Endometrial microvascular endothelial cells (primary cell): ENCODE data around the gene PATZ1. TPM values are rescaled to one million over a fixed set of nuclear protein-coding genes. Genes with fewer than 3 reads are reported as not detected.

ENCODE experiments used
- in situ Hi-C: cut with HindIII; loops from 2 replicates; pipeline ENCODE4 v1.10.0; 2017; ENCODE audit warnings: low sequenced_read_pairs, low pct_unique_long_range_greater_than_20kb; ENCODE audit errors: inconsistent ontology term
- total RNA-seq: library from RNA; depleted of rRNA; stranded (reverse); fragments of >200 nt; gene quantifications from one replicate; pipeline ENCODE4 v1.2.3, GENCODE V29; 2015; ENCODE audit errors: inconsistent ontology term

PATZ1 gene
- total RNA-seq, 1 donor from 2014 or later: 21.3 TPM

DNA sequence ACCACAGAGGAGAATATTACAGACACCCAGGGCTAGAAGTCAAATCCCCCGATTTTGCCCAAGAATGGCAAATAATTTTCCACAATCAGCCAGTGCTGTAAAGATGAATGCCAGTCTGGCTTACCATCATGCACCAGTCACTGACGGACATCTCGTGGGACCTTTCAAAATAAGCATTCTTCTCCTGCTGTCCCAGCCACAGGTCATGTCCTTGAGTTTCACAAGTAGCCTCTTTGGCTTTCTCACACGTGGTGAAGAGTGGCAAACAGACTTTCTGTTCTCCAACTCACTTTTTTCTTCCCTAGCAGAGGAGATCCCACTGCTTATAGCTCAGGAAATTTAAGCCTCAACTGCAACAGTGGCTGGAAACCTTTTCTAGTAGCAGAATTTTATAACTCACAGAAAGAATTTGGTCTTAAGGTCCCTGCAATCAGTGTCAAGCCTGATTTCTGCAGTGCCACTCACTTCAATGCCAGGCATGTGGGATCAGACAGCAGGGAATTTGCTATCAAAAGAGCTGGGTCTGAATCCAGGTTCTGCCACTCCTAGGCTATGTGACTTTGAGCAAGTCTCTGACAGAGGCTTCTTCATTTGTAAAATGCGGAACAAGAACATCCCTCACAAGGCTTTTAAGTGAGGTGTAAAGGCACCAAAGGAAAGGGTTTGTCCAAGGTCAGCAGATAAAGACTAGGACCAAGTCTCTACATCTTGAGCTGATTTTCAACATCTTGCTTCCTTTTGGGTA, 57.5 kb downstream of the PATZ1 start:
- in situ Hi-C loops: no loop called here

DNA sequence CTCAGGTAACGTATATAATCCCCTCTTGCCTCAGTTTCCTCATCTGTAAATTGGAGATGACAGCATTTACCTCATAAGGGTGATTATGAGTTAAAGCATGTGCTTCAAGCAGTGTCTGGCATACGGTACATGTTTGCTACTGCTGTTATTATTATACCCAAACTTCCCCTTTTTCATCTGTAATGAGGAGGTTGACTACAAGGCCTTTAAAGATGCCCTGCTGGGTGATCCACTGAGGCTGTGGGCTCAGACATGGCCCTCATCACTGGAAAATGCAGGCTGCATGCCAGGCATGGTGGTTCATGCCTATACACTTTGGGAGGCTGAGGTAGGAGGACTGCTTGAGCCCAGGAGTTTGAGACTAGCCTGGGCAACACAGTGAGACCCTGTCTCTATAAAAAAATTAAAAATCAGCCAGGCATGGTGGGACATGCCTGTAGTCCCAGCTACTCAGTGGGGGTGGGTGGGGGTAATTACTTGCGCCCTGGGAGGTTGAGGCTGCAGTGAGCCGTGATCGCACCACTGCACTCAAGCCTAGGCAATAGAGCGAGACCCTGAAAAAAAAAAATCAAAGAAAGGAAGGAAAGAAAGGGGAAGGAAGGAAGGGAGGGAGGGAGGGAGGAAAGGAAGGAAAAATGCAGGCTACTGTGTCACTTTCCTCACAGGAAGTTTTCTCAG, 58.2 kb downstream of the PATZ1 start:
- in situ Hi-C loops: no loop called here

DNA sequence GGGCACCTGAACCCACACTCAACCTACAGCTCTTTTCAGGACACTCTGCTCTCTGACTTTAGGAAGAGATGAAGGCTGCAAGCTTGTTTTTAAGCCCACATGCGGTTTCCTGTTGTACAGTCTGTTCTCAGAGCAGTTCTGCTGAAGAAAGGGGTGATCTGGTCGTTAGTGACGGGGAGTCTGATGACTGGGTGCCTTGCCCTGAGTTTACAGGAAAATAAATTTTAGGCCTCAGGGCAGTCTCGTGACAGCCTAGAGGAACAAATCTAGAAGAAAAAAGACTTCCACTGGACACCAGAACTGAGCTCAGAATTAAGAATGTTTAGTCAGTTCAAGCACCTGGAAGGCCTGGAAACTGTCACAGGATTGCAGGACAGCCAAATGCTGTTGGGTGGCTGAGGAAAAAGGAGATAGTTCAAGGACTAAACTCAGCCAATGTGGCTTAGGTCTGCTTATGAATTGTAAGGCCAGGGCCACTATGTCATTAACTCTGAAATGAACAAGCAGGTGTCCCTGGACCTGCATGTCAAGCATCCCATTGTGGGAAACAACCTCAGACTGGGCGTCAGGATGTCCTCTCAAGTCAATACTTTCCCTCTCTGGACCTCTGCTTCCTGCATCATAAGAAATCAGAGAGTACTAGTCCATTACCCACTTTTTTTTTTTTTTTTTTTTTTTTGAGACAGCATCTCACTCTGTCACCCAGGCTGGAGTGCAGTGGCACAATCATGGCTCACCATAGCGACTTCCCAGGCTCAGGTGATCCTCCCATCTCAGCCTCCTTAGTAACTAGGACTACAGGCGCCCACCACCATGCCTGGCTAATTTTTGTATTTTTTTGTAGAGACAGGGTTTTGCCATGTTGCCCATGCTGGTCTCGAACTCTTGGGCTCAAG, 59.5 kb downstream of the PATZ1 start:
- in situ Hi-C loops: no loop called here

DNA sequence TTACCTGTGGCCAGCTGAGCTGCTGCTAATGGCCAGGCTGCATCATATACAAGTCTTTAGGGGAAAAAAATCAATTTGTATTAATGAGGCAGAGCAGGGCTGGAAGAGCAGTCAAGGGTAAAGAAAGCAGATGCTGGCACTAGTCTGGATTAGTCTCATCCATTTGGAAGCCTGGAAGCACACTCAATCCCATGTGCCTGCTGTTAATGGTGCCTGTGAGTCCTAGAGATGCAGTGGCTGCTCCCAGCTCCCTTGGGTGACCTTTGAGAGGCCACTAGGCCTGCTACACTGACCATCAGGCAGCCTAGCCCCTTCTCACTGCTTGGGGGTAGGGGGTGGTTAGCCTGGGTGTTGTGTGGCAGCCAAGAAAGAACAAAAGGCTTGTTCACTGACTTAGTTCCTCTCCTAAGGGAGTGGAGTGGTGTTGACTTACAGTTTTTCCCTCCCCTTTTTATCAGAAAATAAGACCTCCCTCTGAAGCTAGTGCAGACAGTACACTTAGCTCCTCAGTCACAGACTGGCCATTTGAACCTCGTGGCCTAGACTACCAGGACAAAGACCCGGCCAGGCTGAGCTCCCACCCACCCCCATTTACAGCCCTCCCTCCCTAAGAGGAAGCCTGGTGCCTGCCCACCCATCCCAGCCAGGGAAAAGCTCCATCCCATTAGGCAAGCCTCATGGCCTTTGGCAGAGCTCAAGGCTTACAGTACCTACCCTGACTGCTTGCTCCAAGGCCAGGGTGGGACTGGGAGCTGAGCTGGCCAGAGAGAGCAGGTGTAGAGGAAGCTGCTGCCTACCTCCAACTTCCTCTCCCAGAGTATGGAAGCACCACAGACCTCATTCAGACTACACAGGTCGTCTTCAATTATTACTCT, 61.6 kb downstream of the PATZ1 start:
- in situ Hi-C loops: no loop called here

DNA sequence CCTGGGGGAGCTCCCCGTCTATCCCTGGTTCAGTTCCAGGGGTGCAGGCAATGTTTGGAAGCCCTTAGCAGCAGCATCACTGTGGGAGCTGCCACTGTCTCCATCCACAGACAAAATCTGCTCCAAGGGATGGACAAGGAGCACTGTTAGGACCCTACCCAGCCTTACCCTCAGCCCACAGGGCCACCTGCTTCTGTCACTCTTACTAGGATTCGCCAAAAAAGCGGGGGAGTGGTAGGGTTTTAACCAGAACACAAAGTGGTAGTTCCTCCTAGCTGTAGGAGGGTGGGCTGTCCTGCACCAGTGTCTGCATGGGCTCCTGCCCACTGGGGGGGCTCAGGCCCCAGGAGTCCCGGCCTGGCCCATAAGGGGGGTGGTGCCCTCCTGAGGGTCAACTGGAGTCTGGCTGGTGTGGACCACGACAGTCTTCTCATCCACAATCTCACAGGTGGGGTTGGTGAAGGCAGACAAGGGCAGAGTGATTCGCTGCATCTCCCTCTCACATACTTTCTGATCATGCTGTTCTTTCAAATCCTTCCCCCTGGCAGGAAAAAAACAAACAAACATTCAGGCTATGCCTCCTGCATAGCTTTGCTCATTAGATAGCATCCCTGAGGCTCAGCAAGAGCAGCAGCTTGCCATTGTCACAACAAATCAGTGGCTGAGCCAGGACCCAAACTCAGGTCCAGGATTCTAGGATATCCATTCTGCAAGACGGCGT, 63.2 kb downstream of the PATZ1 start:
- in situ Hi-C loops: no loop called here

DNA sequence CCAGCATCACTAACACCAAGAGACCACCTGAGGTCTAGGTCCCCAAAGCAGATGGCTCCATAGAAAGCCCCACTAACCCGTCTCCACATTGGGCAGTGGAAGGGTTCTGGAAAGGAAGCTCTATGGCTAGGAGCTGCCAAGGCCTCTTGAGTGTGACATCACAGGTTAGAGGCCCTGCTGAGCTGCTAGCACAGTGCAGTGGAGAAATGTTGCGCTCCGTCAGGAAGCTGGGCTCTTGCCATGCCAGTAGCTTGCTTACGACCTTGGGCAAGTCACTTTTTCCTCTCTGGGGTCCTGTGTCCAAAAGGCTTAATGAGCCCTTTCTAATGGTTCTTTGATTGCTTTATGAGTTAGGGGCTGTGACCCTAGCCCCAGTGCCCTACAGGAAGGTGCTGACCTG, 64.4 kb downstream of the PATZ1 start:
- in situ Hi-C loops: no loop called here

DNA sequence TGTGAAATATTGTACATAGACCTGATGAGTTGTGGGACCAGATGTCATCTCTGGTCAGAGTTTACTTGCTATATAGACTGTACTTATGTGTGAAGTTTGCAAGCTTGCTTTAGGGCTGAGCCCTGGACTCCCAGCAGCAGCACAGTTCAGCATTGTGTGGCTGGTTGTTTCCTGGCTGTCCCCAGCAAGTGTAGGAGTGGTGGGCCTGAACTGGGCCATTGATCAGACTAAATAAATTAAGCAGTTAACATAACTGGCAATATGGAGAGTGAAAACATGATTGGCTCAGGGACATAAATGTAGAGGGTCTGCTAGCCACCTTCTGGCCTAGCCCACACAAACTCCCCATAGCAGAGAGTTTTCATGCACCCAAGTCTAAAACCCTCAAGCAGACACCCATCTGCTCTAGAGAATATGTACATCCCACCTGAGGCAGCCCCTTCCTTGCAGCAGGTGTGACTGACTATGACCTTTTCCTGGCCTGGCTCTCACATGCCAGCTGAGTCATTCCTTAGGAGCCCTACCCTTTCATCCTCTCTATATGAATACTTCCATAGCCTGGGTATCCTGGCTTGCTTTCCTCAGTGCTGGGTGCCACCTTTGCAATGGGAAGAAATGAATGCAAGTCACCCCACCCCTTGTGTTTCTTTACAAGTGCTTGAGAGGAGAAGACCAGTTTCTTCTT, 66.2 kb downstream of the PATZ1 start:
- in situ Hi-C loops: no loop called here

DNA sequence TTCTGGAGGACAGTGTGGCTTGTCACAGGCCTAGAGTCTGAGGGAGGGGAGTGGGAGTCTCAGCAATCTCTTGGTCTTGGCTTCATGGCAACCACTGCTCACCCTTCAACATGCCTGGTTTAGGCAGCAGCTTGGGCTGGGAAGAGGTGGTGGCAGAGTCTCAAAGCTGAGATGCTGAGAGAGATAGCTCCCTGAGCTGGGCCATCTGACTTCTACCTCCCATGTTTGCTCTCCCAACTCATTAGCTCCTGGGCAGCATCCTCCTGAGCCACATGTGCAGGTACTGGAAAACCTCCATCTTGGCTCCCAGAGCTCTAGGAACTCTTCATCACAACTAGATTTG, 66.8 kb downstream of the PATZ1 start:
- in situ Hi-C loops: no loop called here

DNA sequence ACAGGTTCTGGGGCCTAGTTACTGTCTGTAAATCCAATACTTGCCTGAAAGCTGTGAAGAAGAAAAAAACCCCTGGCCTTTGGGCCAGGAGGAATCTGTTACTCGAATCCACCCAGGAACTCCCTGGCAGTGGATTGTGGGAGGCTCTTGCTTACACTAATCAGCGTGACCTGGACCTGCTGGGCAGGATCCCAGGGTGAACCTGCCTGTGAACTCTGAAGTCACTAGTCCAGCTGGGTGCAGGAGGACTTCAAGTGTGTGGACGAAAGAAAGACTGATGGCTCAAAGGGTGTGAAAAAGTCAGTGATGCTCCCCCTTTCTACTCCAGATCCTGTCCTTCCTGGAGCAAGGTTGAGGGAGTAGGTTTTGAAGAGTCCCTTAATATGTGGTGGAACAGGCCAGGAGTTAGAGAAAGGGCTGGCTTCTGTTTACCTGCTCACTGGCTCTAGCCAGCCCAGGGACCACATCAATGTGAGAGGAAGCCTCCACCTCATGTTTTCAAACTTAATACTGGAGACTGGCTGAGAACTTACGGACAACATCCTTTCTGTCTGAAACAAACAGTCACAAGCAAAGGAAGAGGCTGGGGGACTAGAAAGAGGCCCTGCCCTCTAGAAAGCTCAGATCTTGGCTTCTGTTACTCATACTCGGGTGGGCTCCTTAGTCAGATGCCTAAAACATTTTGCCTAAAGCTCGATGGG, 67.4 kb downstream of the PATZ1 start:
- in situ Hi-C loops: no loop called here

DNA sequence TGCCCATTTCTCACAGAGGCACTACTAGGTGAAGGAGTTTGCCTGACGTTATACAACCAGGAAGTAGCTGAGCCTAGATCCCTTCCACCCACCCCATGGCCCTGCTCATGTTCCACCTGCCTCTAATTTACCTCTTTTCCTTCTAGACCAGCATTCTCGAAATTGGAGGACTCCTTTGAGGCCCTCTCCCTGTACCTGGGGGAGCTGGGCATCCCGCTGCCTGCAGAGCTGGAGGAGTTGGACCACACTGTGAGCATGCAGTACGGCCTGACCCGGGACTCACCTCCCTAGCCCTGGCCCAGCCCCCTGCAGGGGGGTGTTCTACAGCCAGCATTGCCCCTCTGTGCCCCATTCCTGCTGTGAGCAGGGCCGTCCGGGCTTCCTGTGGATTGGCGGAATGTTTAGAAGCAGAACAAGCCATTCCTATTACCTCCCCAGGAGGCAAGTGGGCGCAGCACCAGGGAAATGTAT, 68.0 kb downstream of the PATZ1 start:
- in situ Hi-C loops: no loop called here

DNA sequence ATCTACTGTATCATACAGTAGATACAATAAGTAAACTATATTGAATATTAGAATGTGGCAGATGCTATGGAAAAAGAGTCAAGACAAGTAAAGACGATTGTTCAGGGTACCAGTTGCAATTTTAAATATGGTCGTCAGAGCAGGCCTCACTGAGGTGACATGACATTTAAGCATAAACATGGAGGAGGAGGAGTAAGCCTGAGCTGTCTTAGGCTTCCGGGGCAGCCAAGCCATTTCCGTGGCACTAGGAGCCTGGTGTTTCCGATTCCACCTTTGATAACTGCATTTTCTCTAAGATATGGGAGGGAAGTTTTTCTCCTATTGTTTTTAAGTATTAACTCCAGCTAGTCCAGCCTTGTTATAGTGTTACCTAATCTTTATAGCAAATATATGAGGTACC, 68.4 kb downstream of the PATZ1 start:
- in situ Hi-C loops: no loop called here

DNA sequence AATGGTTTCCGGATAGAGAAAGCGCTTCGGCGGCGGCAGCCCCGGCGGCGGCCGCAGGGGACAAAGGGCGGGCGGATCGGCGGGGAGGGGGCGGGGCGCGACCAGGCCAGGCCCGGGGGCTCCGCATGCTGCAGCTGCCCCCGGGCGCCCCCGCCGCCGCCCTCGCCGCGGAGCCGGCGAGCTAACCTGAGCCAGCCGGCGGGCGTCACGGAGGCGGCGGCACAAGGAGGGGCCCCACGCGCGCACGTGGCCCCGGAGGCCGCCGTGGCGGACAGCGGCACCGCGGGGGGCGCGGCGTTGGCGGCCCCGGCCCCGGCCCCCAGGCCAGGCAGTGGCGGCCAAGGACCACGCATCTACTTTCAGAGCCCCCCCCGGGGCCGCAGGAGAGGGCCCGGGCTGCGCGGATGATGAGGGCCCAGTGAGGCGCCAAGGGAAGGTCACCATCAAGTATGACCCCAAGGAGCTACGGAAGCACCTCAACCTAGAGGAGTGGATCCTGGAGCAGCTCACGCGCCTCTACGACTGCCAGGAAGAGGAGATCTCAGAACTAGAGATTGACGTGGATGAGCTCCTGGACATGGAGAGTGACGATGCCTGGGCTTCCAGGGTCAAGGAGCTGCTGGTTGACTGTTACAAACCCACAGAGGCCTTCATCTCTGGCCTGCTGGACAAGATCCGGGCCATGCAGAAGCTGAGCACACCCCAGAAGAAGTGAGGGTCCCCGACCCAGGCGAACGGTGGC, 69.5 kb downstream of the PATZ1 start:
- in situ Hi-C loops: no loop called here

Other genes starting within 250 kb of the PATZ1 start
- 57.1 TPM for gene SELENOM, start 238.8 kb downstream of the PATZ1 start, total RNA-seq
- 1.3 TPM for gene INPP5J, start 223.4 kb downstream of the PATZ1 start, total RNA-seq
- gene PLA2G3, start 205.8 kb downstream of the PATZ1 start, total RNA-seq: not detected
- gene RNF185, start 186.2 kb downstream of the PATZ1 start, total RNA-seq: 21.0 TPM
- 45.4 TPM for gene LIMK2, start 134.0 kb downstream of the PATZ1 start, total RNA-seq
- gene PIK3IP1, start 53.9 kb downstream of the PATZ1 start, total RNA-seq: 11.3 TPM
- gene DRG1, start 53.3 kb upstream of the PATZ1 start, total RNA-seq: 77.0 TPM
- 8.6 TPM for gene EIF4ENIF1, start 143.5 kb upstream of the PATZ1 start, total RNA-seq
- gene SFI1, start 150.2 kb upstream of the PATZ1 start, total RNA-seq: 20.3 TPM